Left forelimb (tissue), 1 donor: ENCODE results near the gene SLC25A17.

ENCODE experiments used
- DNase-seq: peaks from one replicate; pipeline ENCODE4 v3.0.0-alpha.2; 2018; ENCODE audit warnings: low spot score

SLC25A17 gene

GRCh38 chr22:40758390-40758789 is 60.8 kb downstream of the SLC25A17 start:
- DNase-seq: no peak

- no peak for DNase-seq
Observed at GRCh38 chr22:40757071-40757470, 62.1 kb downstream of the SLC25A17 start.

- no peak for DNase-seq
Observed at GRCh38 chr22:40753114-40753513, 66.0 kb downstream of the SLC25A17 start.

- DNase-seq: no peak
Observed at GRCh38 chr22:40751250-40751649, 67.9 kb downstream of the SLC25A17 start.

- DNase-seq: no peak
Observed at GRCh38 chr22:40749829-40750228, 69.3 kb downstream of the SLC25A17 start.

GRCh38 chr22:40748388-40749355 is 70.5 kb downstream of the SLC25A17 start:
- no peak for DNase-seq

GRCh38 chr22:40747361-40747760 is 71.8 kb downstream of the SLC25A17 start:
- DNase-seq: no peak

- DNase-seq: no peak
Observed at GRCh38 chr22:40746428-40747220, 72.5 kb downstream of the SLC25A17 start.

GRCh38 chr22:40743768-40744167 is 75.4 kb downstream of the SLC25A17 start:
- DNase-seq: no peak

GRCh38 chr22:40741116-40741515 is 78.0 kb downstream of the SLC25A17 start:
- DNase-seq: no peak

- DNase-seq: no peak
Observed at GRCh38 chr22:40739721-40740120, 79.4 kb downstream of the SLC25A17 start.

GRCh38 chr22:40733919-40734318 is 85.2 kb downstream of the SLC25A17 start:
- DNase-seq: no peak

- DNase-seq: no peak
Observed at GRCh38 chr22:40732999-40733292, 86.2 kb downstream of the SLC25A17 start.

- DNase-seq: no peak
Observed at GRCh38 chr22:40729284-40729683, 89.9 kb downstream of the SLC25A17 start.

GRCh38 chr22:40728731-40729189 is 90.4 kb downstream of the SLC25A17 start:
- no peak for DNase-seq

- DNase-seq: no peak
Observed at GRCh38 chr22:40727964-40728615, 91.1 kb downstream of the SLC25A17 start.

GRCh38 chr22:40727070-40727963 is 91.8 kb downstream of the SLC25A17 start:
- no peak for DNase-seq

GRCh38 chr22:40726514-40726913 is 92.6 kb downstream of the SLC25A17 start:
- DNase-seq: no peak

GRCh38 chr22:40723396-40723933 is 95.7 kb downstream of the SLC25A17 start:
- DNase-seq: no peak

- DNase-seq: no peak
Observed at GRCh38 chr22:40721266-40721665, 97.9 kb downstream of the SLC25A17 start.
